Measurements from ENCODE around the gene TRIM7.
"Not testable (repeated sequence)": the region's sequence is repeated elsewhere in the genome, so short reads cannot be mapped to it uniquely, and the experiment has no call there.

TRIM7 gene

DNA sequence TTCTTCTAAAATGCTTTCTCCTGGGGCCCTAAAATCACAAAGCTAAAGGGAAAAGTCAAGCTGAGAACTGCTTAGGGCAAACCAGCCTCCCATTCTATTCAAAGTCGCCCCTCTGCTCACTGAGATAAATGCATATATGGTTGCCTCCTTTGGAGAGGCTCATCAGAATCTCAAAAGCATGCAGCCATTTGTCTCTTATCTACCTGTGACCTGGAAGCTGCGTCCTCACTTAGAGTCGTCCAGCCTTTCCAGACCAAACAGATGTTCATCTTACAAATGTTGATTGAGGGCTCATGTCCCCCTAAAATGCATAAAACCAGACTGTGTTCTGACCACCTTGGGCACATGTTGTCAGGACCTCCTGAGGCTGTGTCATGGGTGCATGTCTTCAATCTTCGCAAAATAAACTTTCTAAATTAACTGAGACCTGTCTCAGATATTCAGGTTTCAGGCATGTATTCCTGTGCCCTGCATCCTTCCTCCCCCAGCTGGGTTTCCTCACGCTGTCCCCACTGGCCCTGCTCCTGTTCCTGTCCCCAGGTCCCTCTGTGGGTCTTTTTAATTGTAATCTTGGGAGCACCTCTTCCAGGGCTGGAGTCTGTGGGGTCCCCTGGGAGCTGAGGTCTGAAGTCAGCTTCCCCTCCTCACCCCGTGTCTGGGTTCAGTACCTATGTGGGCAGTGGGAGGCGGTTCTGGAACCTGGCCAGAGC lies 57.9 kb downstream of the TRIM7 start, which contains the start of gene OR2V2:
Gene OR2V2 (plus strand): TSS at position 660 of the 710 bp plus-strand sequence. CDS start 7,357 bp downstream, outside the sequence.
- not testable (repeated sequence) for DNase-seq

DNA sequence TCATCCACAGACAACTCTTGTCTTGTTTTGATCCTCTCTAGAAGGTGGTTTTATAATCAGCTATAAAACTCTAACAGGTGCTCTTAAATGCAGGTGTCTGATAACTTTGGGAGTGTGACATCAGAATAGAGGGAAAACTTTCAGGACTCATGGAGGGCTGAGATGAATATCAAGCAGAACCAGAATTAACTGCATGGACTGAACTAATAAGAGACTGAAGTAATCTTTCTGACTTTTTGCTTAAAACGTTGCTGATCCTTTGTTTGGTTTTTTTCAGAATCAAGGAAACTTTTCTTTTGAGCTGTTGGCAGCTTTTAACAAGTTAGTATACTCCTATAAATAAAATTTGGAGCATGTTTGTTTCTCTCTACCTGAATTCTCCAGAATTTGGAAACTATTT lies 59.9 kb downstream of the TRIM7 start:
- no peak for DNase-seq
